Measurements from ENCODE around the gene AGRN.

DNA sequence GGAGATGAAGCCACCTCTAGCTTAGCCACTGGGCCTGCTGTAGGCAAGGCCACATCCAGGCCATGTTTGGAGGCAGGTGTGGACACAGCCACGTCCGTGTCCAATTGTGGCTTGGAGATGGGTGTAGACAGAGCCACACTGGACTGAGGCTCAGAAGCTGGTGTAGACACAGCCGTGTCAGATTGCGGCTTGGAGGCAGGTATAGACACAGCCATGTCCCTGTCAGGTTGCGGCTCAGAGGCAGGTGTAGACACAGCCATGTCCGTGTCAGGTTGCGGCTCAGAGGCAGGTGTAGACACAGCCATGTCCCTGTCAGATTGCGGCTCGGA, 40.2 kb upstream of the AGRN start:
- TF ChIP-seq, protein P1, sequence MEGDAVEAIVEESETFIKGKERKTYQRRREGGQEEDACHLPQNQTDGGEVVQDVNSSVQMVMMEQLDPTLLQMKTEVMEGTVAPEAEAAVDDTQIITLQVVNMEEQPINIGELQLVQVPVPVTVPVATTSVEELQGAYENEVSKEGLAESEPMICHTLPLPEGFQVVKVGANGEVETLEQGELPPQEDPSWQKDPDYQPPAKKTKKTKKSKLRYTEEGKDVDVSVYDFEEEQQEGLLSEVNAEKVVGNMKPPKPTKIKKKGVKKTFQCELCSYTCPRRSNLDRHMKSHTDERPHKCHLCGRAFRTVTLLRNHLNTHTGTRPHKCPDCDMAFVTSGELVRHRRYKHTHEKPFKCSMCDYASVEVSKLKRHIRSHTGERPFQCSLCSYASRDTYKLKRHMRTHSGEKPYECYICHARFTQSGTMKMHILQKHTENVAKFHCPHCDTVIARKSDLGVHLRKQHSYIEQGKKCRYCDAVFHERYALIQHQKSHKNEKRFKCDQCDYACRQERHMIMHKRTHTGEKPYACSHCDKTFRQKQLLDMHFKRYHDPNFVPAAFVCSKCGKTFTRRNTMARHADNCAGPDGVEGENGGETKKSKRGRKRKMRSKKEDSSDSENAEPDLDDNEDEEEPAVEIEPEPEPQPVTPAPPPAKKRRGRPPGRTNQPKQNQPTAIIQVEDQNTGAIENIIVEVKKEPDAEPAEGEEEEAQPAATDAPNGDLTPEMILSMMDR (IDR thresholded peaks at IDR 0.05), result no peak
- TF ChIP-seq POLR2A (IDR thresholded peaks at IDR 0.05), result no peak
